K562 (cell line): ENCODE measurements around the gene SLC35E3. TPM values are rescaled to one million over a fixed set of nuclear protein-coding genes. Genes with fewer than 3 reads are reported as not detected.

Experiments used
- CBFA2T2 ChIP-seq: fragments of 450-650 bp; conservative IDR thresholded peaks from 2 replicates; pipeline ENCODE4 v1.6.1; 2017; ENCODE audit warnings: mild to moderate bottlenecking
- CHCHD3 ChIP-seq: fragments of 250-450 bp; sonication (Bioruptor Pico); IDR thresholded peaks from 2 replicates; pipeline ENCODE4 v2.1.2; 2022; ENCODE audit warnings: mild to moderate bottlenecking
- CREB1 ChIP-seq, 2 experiments: sonication (generic) in 1 of 2; formaldehyde crosslinking in 1 of 2; IDR thresholded peaks; 2 replicates each; pipeline versions ENCODE4 v1.6.1 to v1.8.0; 2012 to 2022; ENCODE audit warnings: inconsistent platforms in 1 of 2, mild to moderate bottlenecking in 1 of 2, missing genetic modification reagents in 1 of 2, moderate library complexity in 1 of 2
- FOXJ3 ChIP-seq: sonication (generic); formaldehyde crosslinking; IDR thresholded peaks from 2 replicates; pipeline ENCODE4 v1.4.0; 2020; ENCODE audit warnings: mild to moderate bottlenecking, missing genetic modification reagents
- GABPB1 ChIP-seq: sonication (generic); formaldehyde crosslinking; IDR thresholded peaks from 2 replicates; pipeline ENCODE4 v1.8.0; 2022; ENCODE audit warnings: mild to moderate bottlenecking, missing genetic modification reagents
- MCM2 ChIP-seq: fragments of 450-650 bp; IDR thresholded peaks from 2 replicates; pipeline ENCODE4 v1.6.1; 2017; ENCODE audit warnings: low read depth, mild to moderate bottlenecking
- NR4A1 ChIP-seq, 2 experiments: fragments of 250-450 bp in 1 of 2; fragments of 450-650 bp in 1 of 2; sonication (Bioruptor Pico) in 1 of 2; IDR thresholded peaks; 2 replicates each; pipeline versions ENCODE4 v1.4.0 to v1.6.1; 2016 to 2020; ENCODE audit warnings: mild to moderate bottlenecking in 2 of 2, missing compliant biosample characterization in 1 of 2, missing genetic modification characterization in 1 of 2, moderate library complexity in 1 of 2
- POLR3G ChIP-seq: IDR thresholded peaks from 2 replicates; pipeline ENCODE4 v1.6.1; 2011; ENCODE audit not compliant: insufficient read length, insufficient replicate concordance; ENCODE audit errors: extremely low read depth
- RBFOX2 ChIP-seq: fragments of 200-400 bp; formaldehyde crosslinking; IDR thresholded peaks from 2 replicates; pipeline ENCODE4 v1.6.1; 2017; ENCODE audit warnings: low read depth, mild to moderate bottlenecking, low read length, moderate library complexity
- TBP ChIP-seq: optimal IDR thresholded peaks from 2 replicates; pipeline ENCODE3; 2011; ENCODE audit warnings: low read depth, low read length, improper control_type of control experiment
- ZNF668 ChIP-seq: fragments of 250-450 bp; sonication (Bioruptor Pico); IDR thresholded peaks from 2 replicates; pipeline ENCODE4 v1.8.0; 2022; ENCODE audit warnings: mild to moderate bottlenecking, inconsistent platforms
- ZNF699 ChIP-seq: fragments of 250-450 bp; sonication (Bioruptor Pico); IDR thresholded peaks from 2 replicates; pipeline ENCODE4 v1.8.0; 2021; ENCODE audit warnings: mild to moderate bottlenecking, moderate library complexity; ENCODE audit not compliant: insufficient replicate concordance
- ZZZ3 ChIP-seq: fragments of 450-650 bp; IDR thresholded peaks from 2 replicates; pipeline ENCODE4 v1.6.1; 2016; ENCODE audit warnings: antibody characterized with exemption, mild to moderate bottlenecking, moderate library complexity
- polyA plus RNA-seq, 8 experiments: library from polyadenylated mRNA; depleted of rRNA in 4 of 8; stranded (reverse) in 5 of 8; unstranded in 3 of 8; fragments of >200 nt; fragmentation: Nextera tagmentation in 2 of 8; fragmentation: Illumina TruSeq in 1 of 8; extraction: Ambion mirVana in 2 of 8; extraction: Trizol in 1 of 8; gene quantifications; 2 replicates each; pipeline versions ENCODE4 v1.2.1 to v1.2.3, GENCODE V29; 2011 to 2014; ENCODE audit warnings: inconsistent platforms in 1 of 8, missing spikeins in 1 of 8
- total RNA-seq, 7 experiments: library from RNA; depleted of rRNA in 6 of 7; stranded (reverse); fragments of >200 nt in 6 of 7; fragmentation: Illumina TruSeq in 2 of 7; extraction: Trizol in 2 of 7; gene quantifications; 2 replicates each; pipeline versions ENCODE4 v1.2.1 to v1.2.3, GENCODE V29; 2011 to 2021; ENCODE audit warnings: low replicate concordance in 1 of 7
- TF ChIP-seq, protein P1 (sequence below): fragments of 200-800 bp; sonication (Bioruptor generic); IDR thresholded peaks from 2 replicates; pipeline ENCODE4 v1.6.1; 2017; ENCODE audit warnings: missing genetic modification characterization, missing compliant biosample characterization
- TF ChIP-seq, protein P2 (sequence below): fragments of 450-650 bp; conservative IDR thresholded peaks from 2 replicates; pipeline ENCODE4 v1.6.1; 2016; ENCODE audit warnings: missing genetic modification characterization, low read depth, mild to moderate bottlenecking, control low read depth, missing compliant biosample characterization
- TF ChIP-seq, protein P3 (sequence below): sonication (generic); formaldehyde crosslinking; IDR thresholded peaks from 2 replicates; pipeline ENCODE4 v1.8.0; 2023; ENCODE audit warnings: mild to moderate bottlenecking, missing genetic modification reagents
- TF ChIP-seq, protein P4 (sequence below): fragments of 250-450 bp; sonication (Bioruptor Pico); IDR thresholded peaks from 2 replicates; pipeline ENCODE4 v1.5.0; 2020; ENCODE audit warnings: mild to moderate bottlenecking, borderline replicate concordance
- TF ChIP-seq, protein P5 (sequence below): fragments of 250-450 bp; sonication (Bioruptor Pico); IDR thresholded peaks from 2 replicates; pipeline ENCODE4 v1.8.0; 2021; ENCODE audit warnings: moderate library complexity, mild to moderate bottlenecking, inconsistent platforms

Gene SLC35E3
- total and polyA plus RNA-seq, 9 of the 15 experiments (the other 6 are each of a cell fraction or from before 2014, with no cell fraction given) = 1.2 to 5.9 (median 3.8) TPM

DNA sequence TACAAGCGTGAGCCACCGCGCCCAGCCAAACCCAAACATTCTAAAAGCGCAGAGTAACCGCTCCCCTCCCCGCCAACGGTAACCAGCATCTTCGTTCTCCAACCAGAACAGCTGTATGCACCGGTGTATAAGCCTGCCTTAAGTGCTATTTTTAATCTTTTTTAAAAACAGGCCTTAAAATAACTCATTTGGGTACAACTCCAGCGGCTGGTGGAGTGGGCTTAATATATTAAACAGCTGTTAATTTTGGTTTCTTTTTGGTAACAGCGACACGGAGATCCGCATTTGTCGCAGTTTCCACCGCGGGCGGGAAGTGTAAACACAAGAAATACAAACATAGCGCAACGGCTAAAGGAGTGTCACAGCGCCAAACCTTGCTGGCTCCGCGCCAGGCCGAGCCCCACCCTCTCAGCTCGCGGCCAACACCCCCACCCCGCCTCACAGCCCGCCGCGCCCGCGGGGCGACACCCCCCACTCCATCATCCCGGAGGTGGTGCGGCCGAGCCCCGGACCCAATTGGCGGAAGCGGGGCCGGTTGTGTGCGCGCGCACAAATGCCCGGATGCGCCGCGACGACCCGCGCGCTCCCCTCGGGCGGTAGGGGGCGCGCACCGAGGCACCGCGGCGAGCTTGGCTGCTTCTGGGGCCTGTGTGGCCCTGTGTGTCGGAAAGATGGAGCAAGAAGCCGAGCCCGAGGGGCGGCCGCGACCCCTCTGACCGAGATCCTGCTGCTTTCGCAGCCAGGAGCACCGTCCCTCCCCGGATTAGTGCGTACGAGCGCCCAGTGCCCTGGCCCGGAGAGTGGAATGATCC lies 61.8 kb downstream of the SLC35E3 start, which contains the start of gene MDM2 (continued):
- TF ChIP-seq POLR3G (no peak), ZNF699 (no peak), ZNF668 (CRISPR knock-in tag) (no peak), NR4A1 (CRISPR knock-in tag; IDR thresholded peaks at IDR 0.05) (no peak), NR4A1 (tag; IDR thresholded peaks at IDR 0.05) (peak; percentile 69), ZZZ3 (peak; percentile 77), GABPB1 (CRISPR knock-in tag) (peak; percentile 70; the same call in 1 of the 2 replicates), CREB1 (IDR thresholded peaks at IDR 0.05) (peak; percentile 63; the same call in 1 of the 2 replicates), CREB1 (CRISPR knock-in tag; IDR thresholded peaks at IDR 0.05) (peak; percentile 76), CHCHD3 (CRISPR knock-in tag) (peak; percentile 67; the same call in 1 of the 2 replicates), TBP (peak; percentile 93), CBFA2T2 (no peak), FOXJ3 (CRISPR knock-in tag) (no peak), RBFOX2 (peak; percentile 96), MCM2 (no peak)
- TF ChIP-seq, protein P1, sequence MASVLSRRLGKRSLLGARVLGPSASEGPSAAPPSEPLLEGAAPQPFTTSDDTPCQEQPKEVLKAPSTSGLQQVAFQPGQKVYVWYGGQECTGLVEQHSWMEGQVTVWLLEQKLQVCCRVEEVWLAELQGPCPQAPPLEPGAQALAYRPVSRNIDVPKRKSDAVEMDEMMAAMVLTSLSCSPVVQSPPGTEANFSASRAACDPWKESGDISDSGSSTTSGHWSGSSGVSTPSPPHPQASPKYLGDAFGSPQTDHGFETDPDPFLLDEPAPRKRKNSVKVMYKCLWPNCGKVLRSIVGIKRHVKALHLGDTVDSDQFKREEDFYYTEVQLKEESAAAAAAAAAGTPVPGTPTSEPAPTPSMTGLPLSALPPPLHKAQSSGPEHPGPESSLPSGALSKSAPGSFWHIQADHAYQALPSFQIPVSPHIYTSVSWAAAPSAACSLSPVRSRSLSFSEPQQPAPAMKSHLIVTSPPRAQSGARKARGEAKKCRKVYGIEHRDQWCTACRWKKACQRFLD (CRISPR knock-in tag) = no peak; the same call in 1 of the 2 replicates
- TF ChIP-seq, protein P2, sequence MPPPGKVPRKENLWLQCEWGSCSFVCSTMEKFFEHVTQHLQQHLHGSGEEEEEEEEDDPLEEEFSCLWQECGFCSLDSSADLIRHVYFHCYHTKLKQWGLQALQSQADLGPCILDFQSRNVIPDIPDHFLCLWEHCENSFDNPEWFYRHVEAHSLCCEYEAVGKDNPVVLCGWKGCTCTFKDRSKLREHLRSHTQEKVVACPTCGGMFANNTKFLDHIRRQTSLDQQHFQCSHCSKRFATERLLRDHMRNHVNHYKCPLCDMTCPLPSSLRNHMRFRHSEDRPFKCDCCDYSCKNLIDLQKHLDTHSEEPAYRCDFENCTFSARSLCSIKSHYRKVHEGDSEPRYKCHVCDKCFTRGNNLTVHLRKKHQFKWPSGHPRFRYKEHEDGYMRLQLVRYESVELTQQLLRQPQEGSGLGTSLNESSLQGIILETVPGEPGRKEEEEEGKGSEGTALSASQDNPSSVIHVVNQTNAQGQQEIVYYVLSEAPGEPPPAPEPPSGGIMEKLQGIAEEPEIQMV (tag) = no peak
- TF ChIP-seq, protein P3, sequence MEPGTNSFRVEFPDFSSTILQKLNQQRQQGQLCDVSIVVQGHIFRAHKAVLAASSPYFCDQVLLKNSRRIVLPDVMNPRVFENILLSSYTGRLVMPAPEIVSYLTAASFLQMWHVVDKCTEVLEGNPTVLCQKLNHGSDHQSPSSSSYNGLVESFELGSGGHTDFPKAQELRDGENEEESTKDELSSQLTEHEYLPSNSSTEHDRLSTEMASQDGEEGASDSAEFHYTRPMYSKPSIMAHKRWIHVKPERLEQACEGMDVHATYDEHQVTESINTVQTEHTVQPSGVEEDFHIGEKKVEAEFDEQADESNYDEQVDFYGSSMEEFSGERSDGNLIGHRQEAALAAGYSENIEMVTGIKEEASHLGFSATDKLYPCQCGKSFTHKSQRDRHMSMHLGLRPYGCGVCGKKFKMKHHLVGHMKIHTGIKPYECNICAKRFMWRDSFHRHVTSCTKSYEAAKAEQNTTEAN (CRISPR knock-in tag) = no peak
- TF ChIP-seq, protein P4, sequence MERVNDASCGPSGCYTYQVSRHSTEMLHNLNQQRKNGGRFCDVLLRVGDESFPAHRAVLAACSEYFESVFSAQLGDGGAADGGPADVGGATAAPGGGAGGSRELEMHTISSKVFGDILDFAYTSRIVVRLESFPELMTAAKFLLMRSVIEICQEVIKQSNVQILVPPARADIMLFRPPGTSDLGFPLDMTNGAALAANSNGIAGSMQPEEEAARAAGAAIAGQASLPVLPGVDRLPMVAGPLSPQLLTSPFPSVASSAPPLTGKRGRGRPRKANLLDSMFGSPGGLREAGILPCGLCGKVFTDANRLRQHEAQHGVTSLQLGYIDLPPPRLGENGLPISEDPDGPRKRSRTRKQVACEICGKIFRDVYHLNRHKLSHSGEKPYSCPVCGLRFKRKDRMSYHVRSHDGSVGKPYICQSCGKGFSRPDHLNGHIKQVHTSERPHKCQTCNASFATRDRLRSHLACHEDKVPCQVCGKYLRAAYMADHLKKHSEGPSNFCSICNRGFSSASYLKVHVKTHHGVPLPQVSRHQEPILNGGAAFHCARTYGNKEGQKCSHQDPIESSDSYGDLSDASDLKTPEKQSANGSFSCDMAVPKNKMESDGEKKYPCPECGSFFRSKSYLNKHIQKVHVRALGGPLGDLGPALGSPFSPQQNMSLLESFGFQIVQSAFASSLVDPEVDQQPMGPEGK (CRISPR knock-in tag) = no peak
- TF ChIP-seq, protein P5, sequence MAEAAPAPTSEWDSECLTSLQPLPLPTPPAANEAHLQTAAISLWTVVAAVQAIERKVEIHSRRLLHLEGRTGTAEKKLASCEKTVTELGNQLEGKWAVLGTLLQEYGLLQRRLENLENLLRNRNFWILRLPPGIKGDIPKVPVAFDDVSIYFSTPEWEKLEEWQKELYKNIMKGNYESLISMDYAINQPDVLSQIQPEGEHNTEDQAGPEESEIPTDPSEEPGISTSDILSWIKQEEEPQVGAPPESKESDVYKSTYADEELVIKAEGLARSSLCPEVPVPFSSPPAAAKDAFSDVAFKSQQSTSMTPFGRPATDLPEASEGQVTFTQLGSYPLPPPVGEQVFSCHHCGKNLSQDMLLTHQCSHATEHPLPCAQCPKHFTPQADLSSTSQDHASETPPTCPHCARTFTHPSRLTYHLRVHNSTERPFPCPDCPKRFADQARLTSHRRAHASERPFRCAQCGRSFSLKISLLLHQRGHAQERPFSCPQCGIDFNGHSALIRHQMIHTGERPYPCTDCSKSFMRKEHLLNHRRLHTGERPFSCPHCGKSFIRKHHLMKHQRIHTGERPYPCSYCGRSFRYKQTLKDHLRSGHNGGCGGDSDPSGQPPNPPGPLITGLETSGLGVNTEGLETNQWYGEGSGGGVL (CRISPR knock-in tag) = no peak
